HEK293 (cell line): ENCODE results near the gene L3MBTL4.

ENCODE experiments used
- CTCF ChIA-PET: fragments of 350-600 bp; formaldehyde crosslinking; extraction: SDS; loops from one replicate; lab custom pipeline; 2021; ENCODE audit warnings: antibody characterized with exemption; lab: Yijun Ruan, JAX
- POLR2A ChIA-PET: fragments of 300-600 bp; formaldehyde crosslinking; extraction: SDS; loops from one replicate; lab custom pipeline; 2020; ENCODE audit warnings: antibody characterized with exemption, inconsistent platforms; lab: Yijun Ruan, JAX
- H3K27ac ChIP-seq: fragments of 200-500 bp; sonication (Bioruptor generic); 2 replicates; pipeline ENCODE4 v1.5.1; 2014; ENCODE audit warnings: low read depth, low read length, control low read depth, inconsistent platforms; ENCODE audit errors: extremely low read depth
- H3K36me3 ChIP-seq, 2 experiments: fragments of 200-500 bp in 1 of 2; sonication (Bioruptor generic) in 1 of 2; 1 replicate in 1 of 2; 2 replicates in 1 of 2; pipeline ENCODE4 v1.5.1; 2014 to 2017; ENCODE audit warnings: inconsistent platforms in 2 of 2, low read length in 2 of 2; ENCODE audit not compliant: control insufficient read depth in 2 of 2, insufficient read depth in 1 of 2
- H3K4me1 ChIP-seq: fragments of 200-500 bp; sonication (Bioruptor generic); 2 replicates; pipeline ENCODE4 v1.5.1; 2014; ENCODE audit warnings: mild to moderate bottlenecking, low read length, inconsistent platforms; ENCODE audit not compliant: control insufficient read depth, insufficient read depth
- H3K4me3 ChIP-seq: 2 replicates; pipeline ENCODE4 v1.5.1; 2011; ENCODE audit warnings: low read depth, mild to moderate bottlenecking, control low read depth, low read length, moderate library complexity
- H3K9me3 ChIP-seq: fragments of 200-500 bp; sonication (Bioruptor generic); 2 replicates; pipeline ENCODE4 v1.5.1; 2014; ENCODE audit warnings: low read depth, low read length, inconsistent platforms; ENCODE audit not compliant: control insufficient read depth, insufficient read depth
- BCL11B ChIP-seq: fragments of 450-650 bp; formaldehyde crosslinking; IDR thresholded peaks from 2 replicates; pipeline ENCODE4 v1.5.1; 2016; ENCODE audit warnings: low read depth, missing biosample characterization, missing genetic modification characterization
- GLIS1 ChIP-seq: fragments of 450-650 bp; formaldehyde crosslinking; IDR thresholded peaks from 2 replicates; pipeline ENCODE4 v1.5.1; 2016; ENCODE audit warnings: missing biosample characterization, missing genetic modification characterization
- KLF1 ChIP-seq: fragments of 450-650 bp; formaldehyde crosslinking; IDR thresholded peaks from 2 replicates; pipeline ENCODE4 v1.5.1; 2016; ENCODE audit warnings: missing biosample characterization, missing genetic modification characterization
- KLF8 ChIP-seq: fragments of 450-650 bp; formaldehyde crosslinking; IDR thresholded peaks from 2 replicates; pipeline ENCODE4 v1.5.1; 2016; ENCODE audit warnings: missing biosample characterization, missing genetic modification characterization
- SCRT1 ChIP-seq: fragments of 450-650 bp; formaldehyde crosslinking; IDR thresholded peaks from 2 replicates; pipeline ENCODE4 v1.5.1; 2016; ENCODE audit warnings: missing biosample characterization, missing genetic modification characterization, borderline replicate concordance
- ZFHX2 ChIP-seq: fragments of 450-650 bp; formaldehyde crosslinking; conservative IDR thresholded peaks from 2 replicates; pipeline ENCODE4 v1.5.1; 2016; ENCODE audit warnings: missing biosample characterization, missing genetic modification characterization
- ZNF133 ChIP-seq: fragments of 450-650 bp; formaldehyde crosslinking; IDR thresholded peaks from 2 replicates; pipeline ENCODE4 v1.5.1; 2016; ENCODE audit warnings: missing biosample characterization, missing genetic modification characterization
- ZNF138 ChIP-seq: fragments of 450-650 bp; formaldehyde crosslinking; IDR thresholded peaks from 2 replicates; pipeline ENCODE4 v1.5.1; 2016; ENCODE audit warnings: missing biosample characterization, missing genetic modification characterization, borderline replicate concordance
- ZNF140 ChIP-seq: fragments of 450-650 bp; formaldehyde crosslinking; IDR thresholded peaks from 2 replicates; pipeline ENCODE4 v1.5.1; 2016; ENCODE audit warnings: missing biosample characterization, missing genetic modification characterization
- ZNF324 ChIP-seq: fragments of 450-650 bp; formaldehyde crosslinking; IDR thresholded peaks from 2 replicates; pipeline ENCODE4 v1.5.1; 2016; ENCODE audit warnings: missing biosample characterization, missing genetic modification characterization
- ZNF423 ChIP-seq: fragments of 450-650 bp; formaldehyde crosslinking; IDR thresholded peaks from 2 replicates; pipeline ENCODE4 v1.5.1; 2016; ENCODE audit warnings: missing biosample characterization, missing genetic modification characterization
- ZNF514 ChIP-seq: fragments of 450-650 bp; formaldehyde crosslinking; IDR thresholded peaks from 2 replicates; pipeline ENCODE4 v1.5.1; 2016; ENCODE audit warnings: missing biosample characterization, missing genetic modification characterization
- ZNF610 ChIP-seq: fragments of 450-650 bp; formaldehyde crosslinking; IDR thresholded peaks from 2 replicates; pipeline ENCODE4 v1.5.1; 2016; ENCODE audit warnings: missing biosample characterization, missing genetic modification characterization, borderline replicate concordance
- ZNF624 ChIP-seq: fragments of 450-650 bp; formaldehyde crosslinking; IDR thresholded peaks from 2 replicates; pipeline ENCODE4 v1.5.1; 2017; ENCODE audit warnings: missing biosample characterization, missing genetic modification characterization
- ZNF791 ChIP-seq: fragments of 450-650 bp; formaldehyde crosslinking; IDR thresholded peaks from 2 replicates; pipeline ENCODE4 v1.5.1; 2016; ENCODE audit warnings: missing biosample characterization, missing genetic modification characterization
- ZNF837 ChIP-seq: fragments of 450-650 bp; formaldehyde crosslinking; IDR thresholded peaks from 2 replicates; pipeline ENCODE4 v1.5.1; 2016; ENCODE audit warnings: missing biosample characterization, missing genetic modification characterization
- ZSCAN30 ChIP-seq: fragments of 450-650 bp; IDR thresholded peaks from 2 replicates; pipeline ENCODE4 v1.5.1; 2018; ENCODE audit warnings: missing biosample characterization, mild to moderate bottlenecking, missing genetic modification characterization, moderate library complexity
- TF ChIP-seq, protein P1 (sequence below): fragments of 450-650 bp; formaldehyde crosslinking; IDR thresholded peaks from 2 replicates; pipeline ENCODE4 v1.5.1; 2017; ENCODE audit warnings: missing biosample characterization, missing genetic modification characterization
- TF ChIP-seq, protein P2 (sequence below): fragments of 450-650 bp; formaldehyde crosslinking; IDR thresholded peaks from 2 replicates; pipeline ENCODE4 v1.5.1; 2016; ENCODE audit warnings: missing biosample characterization, missing genetic modification characterization, borderline replicate concordance
- TF ChIP-seq, protein P3 (sequence below): fragments of 450-650 bp; formaldehyde crosslinking; IDR thresholded peaks from 2 replicates; pipeline ENCODE4 v1.5.1; 2016; ENCODE audit warnings: missing biosample characterization, missing genetic modification characterization
- TF ChIP-seq, protein P4 (sequence below): fragments of 450-650 bp; formaldehyde crosslinking; IDR thresholded peaks from 2 replicates; pipeline ENCODE4 v1.5.1; 2016; ENCODE audit warnings: missing biosample characterization, missing genetic modification characterization
- TF ChIP-seq, protein P5 (sequence below): fragments of 450-650 bp; IDR thresholded peaks from 2 replicates; pipeline ENCODE4 v1.5.1; 2018; ENCODE audit warnings: missing biosample characterization, mild to moderate bottlenecking, missing genetic modification characterization

The L3MBTL4 gene

DNA sequence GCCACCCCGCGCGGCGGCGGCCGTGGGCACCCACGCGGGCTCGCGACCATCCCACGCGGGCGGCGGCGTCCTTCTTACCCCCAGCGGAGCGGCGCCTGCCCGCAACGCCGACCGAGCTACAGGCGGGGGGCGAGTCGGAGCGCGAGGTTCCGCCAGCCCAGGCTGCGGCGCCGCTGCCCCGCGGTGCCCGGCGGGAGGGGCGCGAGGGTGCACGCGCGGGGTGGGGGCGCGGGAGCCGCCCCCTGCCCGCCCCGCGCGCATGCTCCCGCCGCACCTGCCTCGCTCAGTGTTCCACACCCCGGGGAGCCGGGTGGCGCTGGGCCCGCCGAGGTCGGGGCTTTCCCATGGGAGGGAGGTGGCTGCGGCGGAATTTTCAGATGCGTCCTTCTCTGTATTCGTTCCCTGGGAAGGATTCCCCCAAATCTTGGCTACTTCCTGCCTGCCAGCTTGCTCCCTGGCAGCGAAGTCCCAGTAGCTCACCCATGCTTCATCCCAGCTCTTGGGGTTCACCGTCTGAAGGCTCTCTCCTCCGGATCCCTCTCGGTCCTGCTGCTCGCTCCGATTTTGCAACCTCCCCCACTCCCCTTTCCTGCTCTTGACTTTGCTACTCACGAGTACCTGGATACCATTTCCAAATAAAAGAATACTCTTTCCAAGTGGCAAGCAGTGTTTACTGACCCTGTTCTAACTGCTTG is at the start of gene L3MBTL4:
Gene L3MBTL4 (minus strand): TSS at position 189 of the 695 bp plus-strand sequence. CDS start 103,286 bp downstream, outside the sequence.
- H3K4me3 ChIP-seq = peak within 1 kb of the TSS; percentile 53
- H3K27ac ChIP-seq = peak within 1 kb of the TSS; percentile 84
- no peaks in the 10 kb centered on the region for H3K9me3 ChIP-seq
- no peaks in the 10 kb centered on the region for H3K36me3 ChIP-seq
- CTCF ChIA-PET = interaction anchor here (0.9 to 1.4 kb wide), 3 partner anchors 10 to 90 kb away, joined by 3 to 4 read pairs (median 4); no protein-coding TSS in a partner anchor
- peaks cover 6% of the 10 kb centered on the region for H3K4me1 ChIP-seq
- POLR2A ChIA-PET = interaction anchor here (0.9 to 1.5 kb wide), 2 partner anchors 9 to 25 kb away, joined by 3 to 5 read pairs; no protein-coding TSS in a partner anchor
- TF ChIP-seq ZNF423 (tag by site-specific recombination) (peak; percentile 93), ZNF514 (tag by site-specific recombination) (no peak), ZNF837 (tag by site-specific recombination) (no peak), KLF1 (tag by site-specific recombination) (peak; percentile 52), ZSCAN30 (tag by site-specific recombination) (no peak), ZNF140 (tag by site-specific recombination) (no peak), ZNF324 (tag by site-specific recombination) (no peak), KLF8 (tag by site-specific recombination) (peak; percentile 47; the same call in 1 of the 2 replicates), ZFHX2 (tag by site-specific recombination) (no peak), ZNF133 (tag by site-specific recombination) (no peak), ZNF624 (no peak), ZNF610 (no peak), GLIS1 (tag by site-specific recombination) (no peak), ZNF791 (tag by site-specific recombination) (no peak), SCRT1 (no peak), ZNF138 (tag by site-specific recombination) (no peak), BCL11B (tag by site-specific recombination) (no peak)
- TF ChIP-seq, protein P1, sequence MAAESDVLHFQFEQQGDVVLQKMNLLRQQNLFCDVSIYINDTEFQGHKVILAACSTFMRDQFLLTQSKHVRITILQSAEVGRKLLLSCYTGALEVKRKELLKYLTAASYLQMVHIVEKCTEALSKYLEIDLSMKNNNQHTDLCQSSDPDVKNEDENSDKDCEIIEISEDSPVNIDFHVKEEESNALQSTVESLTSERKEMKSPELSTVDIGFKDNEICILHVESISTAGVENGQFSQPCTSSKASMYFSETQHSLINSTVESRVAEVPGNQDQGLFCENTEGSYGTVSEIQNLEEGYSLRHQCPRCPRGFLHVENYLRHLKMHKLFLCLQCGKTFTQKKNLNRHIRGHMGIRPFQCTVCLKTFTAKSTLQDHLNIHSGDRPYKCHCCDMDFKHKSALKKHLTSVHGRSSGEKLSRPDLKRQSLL = no peak
- TF ChIP-seq, protein P2, sequence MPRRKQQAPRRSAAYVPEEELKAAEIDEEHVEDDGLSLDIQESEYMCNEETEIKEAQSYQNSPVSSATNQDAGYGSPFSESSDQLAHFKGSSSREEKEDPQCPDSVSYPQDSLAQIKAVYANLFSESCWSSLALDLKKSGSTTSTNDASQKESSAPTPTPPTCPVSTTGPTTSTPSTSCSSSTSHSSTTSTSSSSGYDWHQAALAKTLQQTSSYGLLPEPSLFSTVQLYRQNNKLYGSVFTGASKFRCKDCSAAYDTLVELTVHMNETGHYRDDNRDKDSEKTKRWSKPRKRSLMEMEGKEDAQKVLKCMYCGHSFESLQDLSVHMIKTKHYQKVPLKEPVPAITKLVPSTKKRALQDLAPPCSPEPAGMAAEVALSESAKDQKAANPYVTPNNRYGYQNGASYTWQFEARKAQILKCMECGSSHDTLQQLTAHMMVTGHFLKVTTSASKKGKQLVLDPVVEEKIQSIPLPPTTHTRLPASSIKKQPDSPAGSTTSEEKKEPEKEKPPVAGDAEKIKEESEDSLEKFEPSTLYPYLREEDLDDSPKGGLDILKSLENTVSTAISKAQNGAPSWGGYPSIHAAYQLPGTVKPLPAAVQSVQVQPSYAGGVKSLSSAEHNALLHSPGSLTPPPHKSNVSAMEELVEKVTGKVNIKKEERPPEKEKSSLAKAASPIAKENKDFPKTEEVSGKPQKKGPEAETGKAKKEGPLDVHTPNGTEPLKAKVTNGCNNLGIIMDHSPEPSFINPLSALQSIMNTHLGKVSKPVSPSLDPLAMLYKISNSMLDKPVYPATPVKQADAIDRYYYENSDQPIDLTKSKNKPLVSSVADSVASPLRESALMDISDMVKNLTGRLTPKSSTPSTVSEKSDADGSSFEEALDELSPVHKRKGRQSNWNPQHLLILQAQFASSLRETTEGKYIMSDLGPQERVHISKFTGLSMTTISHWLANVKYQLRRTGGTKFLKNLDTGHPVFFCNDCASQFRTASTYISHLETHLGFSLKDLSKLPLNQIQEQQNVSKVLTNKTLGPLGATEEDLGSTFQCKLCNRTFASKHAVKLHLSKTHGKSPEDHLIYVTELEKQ (tag by site-specific recombination) = no peak
- TF ChIP-seq, protein P3, sequence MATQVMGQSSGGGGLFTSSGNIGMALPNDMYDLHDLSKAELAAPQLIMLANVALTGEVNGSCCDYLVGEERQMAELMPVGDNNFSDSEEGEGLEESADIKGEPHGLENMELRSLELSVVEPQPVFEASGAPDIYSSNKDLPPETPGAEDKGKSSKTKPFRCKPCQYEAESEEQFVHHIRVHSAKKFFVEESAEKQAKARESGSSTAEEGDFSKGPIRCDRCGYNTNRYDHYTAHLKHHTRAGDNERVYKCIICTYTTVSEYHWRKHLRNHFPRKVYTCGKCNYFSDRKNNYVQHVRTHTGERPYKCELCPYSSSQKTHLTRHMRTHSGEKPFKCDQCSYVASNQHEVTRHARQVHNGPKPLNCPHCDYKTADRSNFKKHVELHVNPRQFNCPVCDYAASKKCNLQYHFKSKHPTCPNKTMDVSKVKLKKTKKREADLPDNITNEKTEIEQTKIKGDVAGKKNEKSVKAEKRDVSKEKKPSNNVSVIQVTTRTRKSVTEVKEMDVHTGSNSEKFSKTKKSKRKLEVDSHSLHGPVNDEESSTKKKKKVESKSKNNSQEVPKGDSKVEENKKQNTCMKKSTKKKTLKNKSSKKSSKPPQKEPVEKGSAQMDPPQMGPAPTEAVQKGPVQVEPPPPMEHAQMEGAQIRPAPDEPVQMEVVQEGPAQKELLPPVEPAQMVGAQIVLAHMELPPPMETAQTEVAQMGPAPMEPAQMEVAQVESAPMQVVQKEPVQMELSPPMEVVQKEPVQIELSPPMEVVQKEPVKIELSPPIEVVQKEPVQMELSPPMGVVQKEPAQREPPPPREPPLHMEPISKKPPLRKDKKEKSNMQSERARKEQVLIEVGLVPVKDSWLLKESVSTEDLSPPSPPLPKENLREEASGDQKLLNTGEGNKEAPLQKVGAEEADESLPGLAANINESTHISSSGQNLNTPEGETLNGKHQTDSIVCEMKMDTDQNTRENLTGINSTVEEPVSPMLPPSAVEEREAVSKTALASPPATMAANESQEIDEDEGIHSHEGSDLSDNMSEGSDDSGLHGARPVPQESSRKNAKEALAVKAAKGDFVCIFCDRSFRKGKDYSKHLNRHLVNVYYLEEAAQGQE (tag by site-specific recombination) = no peak
- TF ChIP-seq, protein P4, sequence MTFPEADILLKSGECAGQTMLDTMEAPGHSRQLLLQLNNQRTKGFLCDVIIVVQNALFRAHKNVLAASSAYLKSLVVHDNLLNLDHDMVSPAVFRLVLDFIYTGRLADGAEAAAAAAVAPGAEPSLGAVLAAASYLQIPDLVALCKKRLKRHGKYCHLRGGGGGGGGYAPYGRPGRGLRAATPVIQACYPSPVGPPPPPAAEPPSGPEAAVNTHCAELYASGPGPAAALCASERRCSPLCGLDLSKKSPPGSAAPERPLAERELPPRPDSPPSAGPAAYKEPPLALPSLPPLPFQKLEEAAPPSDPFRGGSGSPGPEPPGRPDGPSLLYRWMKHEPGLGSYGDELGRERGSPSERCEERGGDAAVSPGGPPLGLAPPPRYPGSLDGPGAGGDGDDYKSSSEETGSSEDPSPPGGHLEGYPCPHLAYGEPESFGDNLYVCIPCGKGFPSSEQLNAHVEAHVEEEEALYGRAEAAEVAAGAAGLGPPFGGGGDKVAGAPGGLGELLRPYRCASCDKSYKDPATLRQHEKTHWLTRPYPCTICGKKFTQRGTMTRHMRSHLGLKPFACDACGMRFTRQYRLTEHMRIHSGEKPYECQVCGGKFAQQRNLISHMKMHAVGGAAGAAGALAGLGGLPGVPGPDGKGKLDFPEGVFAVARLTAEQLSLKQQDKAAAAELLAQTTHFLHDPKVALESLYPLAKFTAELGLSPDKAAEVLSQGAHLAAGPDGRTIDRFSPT = no peak
- TF ChIP-seq, protein P5, sequence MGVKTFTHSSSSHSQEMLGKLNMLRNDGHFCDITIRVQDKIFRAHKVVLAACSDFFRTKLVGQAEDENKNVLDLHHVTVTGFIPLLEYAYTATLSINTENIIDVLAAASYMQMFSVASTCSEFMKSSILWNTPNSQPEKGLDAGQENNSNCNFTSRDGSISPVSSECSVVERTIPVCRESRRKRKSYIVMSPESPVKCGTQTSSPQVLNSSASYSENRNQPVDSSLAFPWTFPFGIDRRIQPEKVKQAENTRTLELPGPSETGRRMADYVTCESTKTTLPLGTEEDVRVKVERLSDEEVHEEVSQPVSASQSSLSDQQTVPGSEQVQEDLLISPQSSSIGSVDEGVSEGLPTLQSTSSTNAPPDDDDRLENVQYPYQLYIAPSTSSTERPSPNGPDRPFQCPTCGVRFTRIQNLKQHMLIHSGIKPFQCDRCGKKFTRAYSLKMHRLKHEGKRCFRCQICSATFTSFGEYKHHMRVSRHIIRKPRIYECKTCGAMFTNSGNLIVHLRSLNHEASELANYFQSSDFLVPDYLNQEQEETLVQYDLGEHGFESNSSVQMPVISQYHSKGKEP (tag by site-specific recombination) = no peak
